Thymus (tissue), 11 donors: ENCODE data around the gene HRG. TPM values are rescaled to one million over a fixed set of nuclear protein-coding genes. Genes with fewer than 3 reads are reported as not detected.

Source experiments
- DNase-seq, 9 donors: peaks; one replicate each; pipeline ENCODE4 v3.0.0-alpha.2; 2013; ENCODE audit warnings: low spot score in 9 of 9, low read depth in 6 of 9, missing footprints in 1 of 9
- H3K27ac ChIP-seq, 2 donors: one replicate each; pipeline ENCODE4 v1.5.1; 2013; ENCODE audit warnings: control low read depth in 1 of 2, low read depth in 1 of 2, low read length in 1 of 2, mild to moderate bottlenecking in 1 of 2, moderate library complexity in 1 of 2
- H3K27me3 ChIP-seq, 2 donors: one replicate each; pipeline ENCODE4 v1.5.1; 2013; ENCODE audit warnings: low read length in 1 of 2; ENCODE audit not compliant: control insufficient read depth in 2 of 2, insufficient read depth in 1 of 2
- H3K36me3 ChIP-seq, 2 donors: one replicate each; pipeline ENCODE4 v1.5.1; 2013; ENCODE audit warnings: low read length in 1 of 2, mild to moderate bottlenecking in 1 of 2, moderate library complexity in 1 of 2; ENCODE audit not compliant: control insufficient read depth in 2 of 2, insufficient read depth in 2 of 2
- H3K4me1 ChIP-seq, 2 donors: one replicate each; pipeline ENCODE4 v1.5.1; 2013; ENCODE audit warnings: low read length in 2 of 2; ENCODE audit not compliant: control insufficient read depth in 2 of 2, insufficient read depth in 2 of 2
- H3K4me3 ChIP-seq, 2 donors: one replicate each; pipeline ENCODE4 v1.5.1; 2013; ENCODE audit warnings: low read length in 2 of 2, control low read depth in 1 of 2, mild to moderate bottlenecking in 1 of 2
- H3K9me3 ChIP-seq, 2 donors: one replicate each; pipeline ENCODE4 v1.5.1; 2013; ENCODE audit warnings: low read length in 1 of 2, mild to moderate bottlenecking in 1 of 2; ENCODE audit not compliant: control insufficient read depth in 2 of 2, insufficient read depth in 1 of 2
- WGBS: extraction: QIAGEN DNeasy Blood & Tissue Kit; methylation state at CpG from one replicate; pipeline ENCODE4 v1.1.7; 2013; 5-methylcytosine and 5-hydroxymethylcytosine counted together
- polyA plus RNA-seq: library from polyadenylated mRNA; stranded (reverse); fragments of 200-250 nt; gene quantifications from one replicate; pipeline ENCODE4 v1.2.3, GENCODE V29; 2013
- total RNA-seq: library from RNA; stranded (reverse); fragments of 120-200 nt; gene quantifications from one replicate; pipeline ENCODE4 v1.2.4, GENCODE V29; 2013
- donor health status: healthy.

Gene HRG
- total and polyA plus RNA-seq, 2 donors: 0.02 TPM; not detected in 1

GRCh38 chr3:186644683-186645082 lies 21.1 kb upstream of the HRG start:
- Histone ChIP-seq H3K4me1 (no peaks in the 10 kb centered on the region), H3K27ac (no peak overlapping the region)
- DNase-seq: no peak

DNA sequence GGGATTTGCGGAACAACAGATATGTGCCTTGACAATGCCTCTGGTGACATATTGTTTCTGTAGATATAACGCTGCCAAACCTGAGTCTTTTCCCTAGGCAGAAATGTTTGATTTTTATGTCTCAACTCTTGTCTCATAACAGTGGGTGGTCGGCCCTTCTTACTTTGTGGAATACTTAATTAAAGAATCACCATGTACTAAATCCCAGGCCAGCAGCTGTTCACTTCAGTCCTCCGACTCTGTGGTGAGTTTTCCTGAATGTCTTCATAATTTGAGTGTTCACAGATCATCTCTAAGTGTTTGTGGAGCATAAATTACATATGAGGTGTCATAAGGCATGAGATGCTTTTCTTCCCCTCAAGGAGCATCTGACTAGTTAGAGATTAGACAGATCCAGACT lies 19.7 kb upstream of the HRG start:
- Histone ChIP-seq H3K4me3 (no peak overlapping the region), H3K27me3 (no peaks in the 10 kb centered on the region), H3K27ac (no peak overlapping the region), H3K36me3 (no peaks in the 10 kb centered on the region), H3K4me1 (no peaks in the 10 kb centered on the region), H3K9me3 (no peaks in the 10 kb centered on the region)
- DNase-seq: no peak
- WGBS: 97% methylated on average over 4 of the region's 4 CpGs

More at GRCh38 chr3:186644683-186645082, 21.1 kb upstream of the HRG start:
- no peaks in the 10 kb centered on the region for H3K9me3 ChIP-seq
- no peak overlapping the region for H3K4me3 ChIP-seq
- WGBS: 91% methylated on average over 3 of the region's 3 CpGs
- no peaks in the 10 kb centered on the region for H3K36me3 ChIP-seq
- H3K27me3 ChIP-seq: no peaks in the 10 kb centered on the region

DNA sequence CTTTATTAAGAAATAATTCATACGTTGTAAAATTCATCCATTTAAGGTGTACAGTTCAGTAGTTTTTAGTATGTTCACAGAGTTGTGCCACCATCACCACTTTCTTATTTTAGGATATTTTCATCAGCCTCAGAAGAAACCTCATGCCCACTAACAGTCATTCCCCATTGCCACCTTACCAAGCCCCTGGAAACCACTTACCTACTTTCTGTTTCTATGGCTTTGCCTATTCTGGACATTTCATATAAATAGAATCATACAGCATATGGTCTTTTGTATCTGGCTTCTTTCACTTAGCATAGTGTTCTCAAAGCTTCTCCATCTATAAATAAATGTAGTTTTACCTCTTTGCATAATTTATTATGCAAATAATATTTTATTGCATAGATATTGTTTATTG lies 19.0 kb upstream of the HRG start:
- Histone ChIP-seq H3K27ac (no peak overlapping the region), H3K36me3 (no peaks in the 10 kb centered on the region), H3K9me3 (no peaks in the 10 kb centered on the region), H3K27me3 (no peaks in the 10 kb centered on the region), H3K4me3 (no peak overlapping the region), H3K4me1 (no peaks in the 10 kb centered on the region)
- no peak for DNase-seq
- 97% methylated on average over 1 of the region's 1 CpG for WGBS

DNA sequence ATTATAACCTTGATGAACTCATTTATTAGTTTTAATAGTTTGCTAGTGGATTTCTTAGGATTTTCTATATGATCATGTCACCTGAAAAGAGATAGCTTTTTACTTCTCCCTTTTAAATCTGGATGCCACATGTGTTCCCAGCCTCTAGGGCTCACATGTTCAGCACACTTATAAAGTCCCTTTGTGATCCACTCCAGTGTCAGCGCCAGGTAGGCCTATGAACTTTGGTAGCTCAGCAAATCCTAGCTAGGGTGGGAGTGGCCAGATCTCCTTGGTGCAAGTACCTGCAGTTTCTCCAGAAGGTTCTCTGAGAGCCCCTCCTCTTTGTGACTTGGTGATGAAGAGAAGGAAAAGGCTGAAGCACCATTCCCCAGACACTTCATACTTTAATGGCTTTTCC lies 17.0 kb upstream of the HRG start:
- Histone ChIP-seq H3K27ac (no peak overlapping the region), H3K27me3 (no peaks in the 10 kb centered on the region), H3K4me3 (no peak overlapping the region), H3K9me3 (no peaks in the 10 kb centered on the region), H3K36me3 (no peaks in the 10 kb centered on the region), H3K4me1 (no peaks in the 10 kb centered on the region)
- WGBS: 98% methylated on average over 1 of the region's 1 CpG
- no peak for DNase-seq

- Histone ChIP-seq H3K4me1 (no peaks in the 10 kb centered on the region), H3K36me3 (no peaks in the 10 kb centered on the region), H3K9me3 (no peaks in the 10 kb centered on the region), H3K4me3 (no peak overlapping the region), H3K27ac (no peak overlapping the region), H3K27me3 (no peaks in the 10 kb centered on the region)
- 95% methylated on average over 3 of the region's 3 CpGs for WGBS
- no peak for DNase-seq
These were observed 14.1 kb upstream of the HRG start for GRCh38 chr3:186651678-186652215.

GRCh38 chr3:186653080-186653707 lies 12.6 kb upstream of the HRG start:
- H3K36me3 ChIP-seq: no peaks in the 10 kb centered on the region
- H3K4me1 ChIP-seq: no peaks in the 10 kb centered on the region
- DNase-seq: no peak
- no peak overlapping the region for H3K27ac ChIP-seq
- no peaks in the 10 kb centered on the region for H3K9me3 ChIP-seq
- no peaks in the 10 kb centered on the region for H3K27me3 ChIP-seq
- no peak overlapping the region for H3K4me3 ChIP-seq
- 82% methylated on average over 7 of the region's 7 CpGs for WGBS

GRCh38 chr3:186653984-186654383 lies 11.8 kb upstream of the HRG start:
- Histone ChIP-seq H3K36me3 (no peaks in the 10 kb centered on the region), H3K9me3 (no peaks in the 10 kb centered on the region), H3K27me3 (no peaks in the 10 kb centered on the region), H3K4me3 (no peak overlapping the region), H3K27ac (no peak overlapping the region), H3K4me1 (no peaks in the 10 kb centered on the region)
- no peak for DNase-seq
- WGBS: 70% methylated on average over 6 of the region's 6 CpGs

DNA sequence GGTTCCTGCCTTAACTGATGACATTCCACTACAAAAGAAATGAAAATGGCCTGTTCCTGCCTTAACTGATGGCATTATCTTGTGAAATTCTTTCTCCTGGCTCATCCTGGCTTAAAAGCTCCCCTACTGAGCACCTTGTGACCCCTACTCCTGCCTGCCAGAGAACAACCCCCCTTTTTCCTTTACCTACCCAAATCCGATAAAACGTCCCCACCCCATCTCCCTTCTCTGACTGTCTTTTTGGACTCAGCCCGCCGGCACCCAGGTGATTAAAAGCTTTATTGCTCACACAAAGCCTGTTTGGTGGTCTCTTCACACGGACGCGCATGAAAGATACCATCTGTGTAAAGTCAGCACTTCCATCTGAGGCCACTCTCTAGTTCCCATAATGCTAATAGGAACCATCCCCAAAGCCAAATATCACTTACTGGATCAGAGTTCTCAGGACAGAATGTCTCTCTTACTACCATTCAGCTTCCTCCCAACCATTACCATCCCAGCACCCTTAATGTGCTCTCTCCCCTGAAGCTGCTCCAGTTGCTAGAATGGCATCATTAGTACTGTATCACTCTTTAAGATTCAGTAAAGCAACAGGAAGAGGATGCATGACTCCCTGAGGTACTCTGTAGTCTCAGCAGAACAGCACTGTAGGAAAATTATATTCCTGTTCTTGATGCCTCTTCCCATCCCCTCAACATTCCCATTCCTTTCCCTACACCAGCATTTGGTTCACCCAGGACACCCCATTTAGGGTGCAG lies 2.3 kb upstream of the HRG start:
- Histone ChIP-seq H3K4me3 (no peak overlapping the region), H3K36me3 (no peaks in the 10 kb centered on the region), H3K27ac (no peak overlapping the region), H3K27me3 (peaks cover 0 to 10% of the 10 kb centered on the region in 2 donors), H3K9me3 (no peaks in the 10 kb centered on the region), H3K4me1 (no peaks in the 10 kb centered on the region)
- 63% methylated on average over 7 of the region's 7 CpGs for WGBS
- DNase-seq: no peak

- H3K4me1 ChIP-seq: no peaks in the 10 kb centered on the region
- peaks cover 0 to 10% of the 10 kb centered on the region in 2 donors for H3K27me3 ChIP-seq
- H3K9me3 ChIP-seq: no peaks in the 10 kb centered on the region
- H3K36me3 ChIP-seq: no peaks in the 10 kb centered on the region
- no peak for DNase-seq
- H3K4me3 ChIP-seq: no peak overlapping the region
- no peak overlapping the region for H3K27ac ChIP-seq
These were observed 1.7 kb upstream of the HRG start for GRCh38 chr3:186664119-186664495.
